ENCODE results near the gene TGFBR3L.

The TGFBR3L gene

GRCh38 chr19:7894612-7895309, 19.9 kb upstream of the TGFBR3L start:
- no peak for DNase-seq (ENCODE audit: insufficient read length, low spot score)
- no peak for TF ChIP-seq POLR2AphosphoS5 (IDR thresholded peaks at IDR 0.05; ENCODE audit: low read depth, low read length)
- no peak for TF ChIP-seq TAF1 (IDR thresholded peaks at IDR 0.05; ENCODE audit: low read depth, low read length)
- TF ChIP-seq POLR2A (IDR thresholded peaks at IDR 0.05; ENCODE audit: low read depth, low read length), result no peak
- TF ChIP-seq PAX5 (IDR thresholded peaks at IDR 0.05; ENCODE audit: insufficient read depth, low read length, severe bottlenecking), result no peak
- no peak for TF ChIP-seq SPI1 (IDR thresholded peaks at IDR 0.05; ENCODE audit: low read depth, low read length)
- no peak for TF ChIP-seq POU2F2 (IDR thresholded peaks at IDR 0.05; ENCODE audit: low read depth, low read length)
- FAIRE-seq, result no peak

GRCh38 chr19:7895565-7895964, 19.1 kb upstream of the TGFBR3L start:
- no peak for DNase-seq (ENCODE audit: insufficient read length, low spot score)
- TF ChIP-seq SPI1 (IDR thresholded peaks at IDR 0.05; ENCODE audit: low read depth, low read length), result no peak
- no peak for TF ChIP-seq TAF1 (IDR thresholded peaks at IDR 0.05; ENCODE audit: low read depth, low read length)
- no peak for TF ChIP-seq POU2F2 (IDR thresholded peaks at IDR 0.05; ENCODE audit: low read depth, low read length)
- TF ChIP-seq PAX5 (IDR thresholded peaks at IDR 0.05; ENCODE audit: insufficient read depth, low read length, severe bottlenecking), result no peak
- no peak for TF ChIP-seq POLR2A (IDR thresholded peaks at IDR 0.05; ENCODE audit: low read depth, low read length)
- TF ChIP-seq POLR2AphosphoS5 (IDR thresholded peaks at IDR 0.05; ENCODE audit: low read depth, low read length), result no peak
- FAIRE-seq, result no peak

- DNase-seq (ENCODE audit: insufficient read length, low spot score) (no peak), FAIRE-seq (no peak)
- TF ChIP-seq SPI1 (IDR thresholded peaks at IDR 0.05; ENCODE audit: low read depth, low read length) (no peak), POU2F2 (IDR thresholded peaks at IDR 0.05; ENCODE audit: low read depth, low read length) (no peak), PAX5 (IDR thresholded peaks at IDR 0.05; ENCODE audit: insufficient read depth, low read length, severe bottlenecking) (no peak), TAF1 (IDR thresholded peaks at IDR 0.05; ENCODE audit: low read depth, low read length) (no peak), POLR2A (IDR thresholded peaks at IDR 0.05; ENCODE audit: low read depth, low read length) (no peak), POLR2AphosphoS5 (IDR thresholded peaks at IDR 0.05; ENCODE audit: low read depth, low read length) (no peak)
Observed at GRCh38 chr19:7897292-7897691, 17.3 kb upstream of the TGFBR3L start.

DNA sequence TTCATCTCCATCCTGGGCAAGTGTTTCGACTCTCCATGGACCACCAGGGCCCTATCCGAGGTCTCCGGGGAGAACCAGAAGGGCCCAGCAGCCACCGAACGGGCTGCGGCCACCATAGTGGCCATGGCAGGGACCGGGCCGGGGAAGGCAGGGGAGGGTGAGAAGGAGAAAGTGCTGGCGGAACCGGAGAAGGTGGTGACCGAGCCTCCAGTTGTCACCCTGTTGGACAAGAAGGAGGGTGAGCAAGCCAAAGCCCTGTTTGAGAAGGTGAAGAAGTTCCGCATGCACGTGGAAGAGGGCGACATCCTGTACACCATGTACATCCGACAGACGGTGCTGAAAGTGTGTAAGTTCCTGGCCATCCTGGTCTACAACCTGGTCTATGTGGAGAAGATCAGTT, 15.7 kb upstream of the TGFBR3L start:
- DNase-seq (ENCODE audit: insufficient read length, low spot score), result no peak
- TF ChIP-seq SPI1 (IDR thresholded peaks at IDR 0.05; ENCODE audit: low read depth, low read length), result no peak
- TF ChIP-seq POU2F2 (IDR thresholded peaks at IDR 0.05; ENCODE audit: low read depth, low read length), result no peak
- TF ChIP-seq TAF1 (IDR thresholded peaks at IDR 0.05; ENCODE audit: low read depth, low read length), result no peak
- no peak for TF ChIP-seq POLR2AphosphoS5 (IDR thresholded peaks at IDR 0.05; ENCODE audit: low read depth, low read length)
- TF ChIP-seq POLR2A (IDR thresholded peaks at IDR 0.05; ENCODE audit: low read depth, low read length), result no peak
- no peak for TF ChIP-seq PAX5 (IDR thresholded peaks at IDR 0.05; ENCODE audit: insufficient read depth, low read length, severe bottlenecking)
- FAIRE-seq, result no peak

DNA sequence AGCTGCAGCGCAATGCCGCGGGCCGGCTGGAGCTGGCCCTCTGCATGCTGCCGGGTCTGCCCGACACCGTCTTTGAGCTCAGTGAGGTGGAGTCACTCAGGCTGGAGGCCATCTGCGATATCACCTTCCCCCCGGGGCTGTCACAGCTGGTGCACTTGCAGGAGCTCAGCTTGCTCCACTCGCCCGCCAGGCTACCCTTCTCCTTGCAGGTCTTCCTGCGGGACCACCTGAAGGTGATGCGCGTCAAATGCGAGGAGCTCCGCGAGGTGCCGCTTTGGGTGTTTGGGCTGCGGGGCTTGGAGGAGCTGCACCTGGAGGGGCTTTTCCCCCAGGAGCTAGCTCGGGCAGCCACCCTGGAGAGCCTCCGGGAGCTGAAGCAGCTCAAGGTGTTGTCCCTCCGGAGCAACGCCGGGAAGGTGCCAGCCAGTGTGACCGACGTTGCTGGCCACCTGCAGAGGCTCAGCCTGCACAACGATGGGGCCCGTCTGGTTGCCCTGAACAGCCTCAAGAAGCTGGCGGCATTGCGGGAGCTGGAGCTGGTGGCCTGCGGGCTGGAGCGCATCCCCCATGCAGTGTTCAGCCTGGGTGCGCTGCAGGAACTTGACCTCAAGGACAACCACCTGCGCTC, 14.8 kb upstream of the TGFBR3L start:
- DNase-seq (ENCODE audit: insufficient read length, low spot score), result no peak
- TF ChIP-seq TAF1 (IDR thresholded peaks at IDR 0.05; ENCODE audit: low read depth, low read length), result no peak
- no peak for TF ChIP-seq PAX5 (IDR thresholded peaks at IDR 0.05; ENCODE audit: insufficient read depth, low read length, severe bottlenecking)
- TF ChIP-seq POLR2A (IDR thresholded peaks at IDR 0.05; ENCODE audit: low read depth, low read length), result no peak
- no peak for TF ChIP-seq POU2F2 (IDR thresholded peaks at IDR 0.05; ENCODE audit: low read depth, low read length)
- no peak for TF ChIP-seq POLR2AphosphoS5 (IDR thresholded peaks at IDR 0.05; ENCODE audit: low read depth, low read length)
- no peak for TF ChIP-seq SPI1 (IDR thresholded peaks at IDR 0.05; ENCODE audit: low read depth, low read length)
- FAIRE-seq, result no peak

GRCh38 chr19:7900401-7900870, 14.2 kb upstream of the TGFBR3L start:
- no peak for TF ChIP-seq PAX5 (IDR thresholded peaks at IDR 0.05; ENCODE audit: insufficient read depth, low read length, severe bottlenecking)
- TF ChIP-seq POLR2AphosphoS5 (IDR thresholded peaks at IDR 0.05; ENCODE audit: low read depth, low read length), result no peak
- no peak for TF ChIP-seq POU2F2 (IDR thresholded peaks at IDR 0.05; ENCODE audit: low read depth, low read length)
- no peak for TF ChIP-seq POLR2A (IDR thresholded peaks at IDR 0.05; ENCODE audit: low read depth, low read length)
- TF ChIP-seq TAF1 (IDR thresholded peaks at IDR 0.05; ENCODE audit: low read depth, low read length), result no peak
- no peak for TF ChIP-seq SPI1 (IDR thresholded peaks at IDR 0.05; ENCODE audit: low read depth, low read length)
- FAIRE-seq, result no peak
- DNase-seq (ENCODE audit: insufficient read length, low spot score), result no peak

GRCh38 chr19:7900931-7901330, 13.7 kb upstream of the TGFBR3L start:
- TF ChIP-seq PAX5 (IDR thresholded peaks at IDR 0.05; ENCODE audit: insufficient read depth, low read length, severe bottlenecking) (no peak), POU2F2 (IDR thresholded peaks at IDR 0.05; ENCODE audit: low read depth, low read length) (no peak), SPI1 (IDR thresholded peaks at IDR 0.05; ENCODE audit: low read depth, low read length) (no peak), TAF1 (IDR thresholded peaks at IDR 0.05; ENCODE audit: low read depth, low read length) (no peak), POLR2A (IDR thresholded peaks at IDR 0.05; ENCODE audit: low read depth, low read length) (no peak), POLR2AphosphoS5 (IDR thresholded peaks at IDR 0.05; ENCODE audit: low read depth, low read length) (no peak)
- FAIRE-seq (no peak), DNase-seq (ENCODE audit: insufficient read length, low spot score) (no peak)

- FAIRE-seq (no peak), DNase-seq (ENCODE audit: insufficient read length, low spot score) (no peak)
- TF ChIP-seq PAX5 (IDR thresholded peaks at IDR 0.05; ENCODE audit: insufficient read depth, low read length, severe bottlenecking) (no peak), POLR2A (IDR thresholded peaks at IDR 0.05; ENCODE audit: low read depth, low read length) (no peak), TAF1 (IDR thresholded peaks at IDR 0.05; ENCODE audit: low read depth, low read length) (no peak), SPI1 (IDR thresholded peaks at IDR 0.05; ENCODE audit: low read depth, low read length) (no peak), POU2F2 (IDR thresholded peaks at IDR 0.05; ENCODE audit: low read depth, low read length) (no peak), POLR2AphosphoS5 (IDR thresholded peaks at IDR 0.05; ENCODE audit: low read depth, low read length) (no peak)
Observed at GRCh38 chr19:7901337-7901736, 13.3 kb upstream of the TGFBR3L start.

GRCh38 chr19:7902796-7903243, 11.8 kb upstream of the TGFBR3L start:
- FAIRE-seq (no peak), DNase-seq (ENCODE audit: insufficient read length, low spot score) (no peak)
- no peak for TF ChIP-seq PAX5 (IDR thresholded peaks at IDR 0.05; ENCODE audit: insufficient read depth, low read length, severe bottlenecking)
- no peak for TF ChIP-seq SPI1 (IDR thresholded peaks at IDR 0.05; ENCODE audit: low read depth, low read length)
- TF ChIP-seq POLR2AphosphoS5 (IDR thresholded peaks at IDR 0.05; ENCODE audit: low read depth, low read length), result no peak
- TF ChIP-seq POLR2A (IDR thresholded peaks at IDR 0.05; ENCODE audit: low read depth, low read length), result no peak
- TF ChIP-seq TAF1 (IDR thresholded peaks at IDR 0.05; ENCODE audit: low read depth, low read length), result no peak
- TF ChIP-seq POU2F2 (IDR thresholded peaks at IDR 0.05; ENCODE audit: low read depth, low read length), result no peak

Measured in GM12891 (cell line).